Activated T-helper 9 cell treated with anti-CD3 and anti-CD28 coated beads, Interleukin-2, amount 50 U/mL, for 16 hours (primary cell): ENCODE data around the gene SORL1.
A peak's percentile ranks its signal among the peaks of the same experiment; 100 is the strongest.
"Not testable (repeated sequence)": the region's sequence is repeated elsewhere in the genome, so short reads cannot be mapped to it uniquely, and the experiment has no call there.

Experiments used
- DNase-seq: peaks from one replicate; pipeline ENCODE4 v3.0.0-alpha.2; 2020; ENCODE audit warnings: low read depth

SORL1 gene

DNA sequence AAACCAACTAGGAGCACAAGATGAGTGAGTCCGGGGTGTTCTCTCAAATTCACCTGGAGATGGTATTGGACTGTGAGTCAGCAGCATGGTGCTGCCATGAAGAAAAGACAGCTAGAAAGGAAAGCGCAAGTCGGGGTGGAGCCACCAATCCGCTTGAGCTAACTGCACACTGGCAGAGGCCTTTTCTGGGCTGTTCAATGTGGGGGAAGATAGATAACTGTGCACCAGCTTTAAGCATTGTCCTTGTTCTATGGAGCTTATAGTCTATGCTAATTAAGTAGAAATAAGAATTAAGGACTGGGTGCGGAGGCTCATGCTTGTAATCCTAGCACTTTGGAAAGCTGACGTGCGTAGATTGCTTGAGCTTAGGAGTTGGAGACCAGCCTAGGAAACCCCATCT lies 22.6 kb downstream of the SORL1 start:
- DNase-seq = no peak

DNA sequence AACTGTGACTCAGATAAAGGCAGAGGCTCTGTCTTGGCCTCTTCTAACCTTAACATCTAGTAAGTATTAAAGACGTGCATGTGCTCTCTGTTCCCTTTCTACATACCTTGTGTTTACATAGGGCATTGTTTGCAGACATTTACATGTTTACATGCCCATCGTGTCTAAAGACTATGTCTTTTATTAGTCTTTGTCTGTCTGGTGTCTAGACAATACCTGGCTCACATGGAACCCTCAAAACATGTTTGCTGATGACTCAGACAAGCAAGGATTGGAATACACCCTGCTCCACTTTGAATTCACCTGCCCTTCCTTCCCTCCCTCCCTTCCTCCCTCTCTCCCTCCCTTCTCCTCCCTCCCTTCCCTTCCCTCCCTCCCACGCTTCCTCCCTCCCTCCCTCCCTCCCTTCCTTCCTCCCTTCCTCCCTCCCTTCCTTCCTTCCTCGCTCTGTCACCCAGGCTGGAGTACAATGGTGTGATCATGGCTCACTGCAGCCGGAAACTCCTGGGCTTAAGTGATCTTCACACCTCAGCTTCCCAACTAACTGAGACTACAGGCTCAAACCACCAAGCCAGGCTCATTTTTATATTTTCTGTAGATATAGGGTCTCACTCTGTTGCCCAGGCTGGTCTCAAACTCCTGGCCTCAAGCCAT lies 24.4 kb downstream of the SORL1 start:
- no peak for DNase-seq

DNA sequence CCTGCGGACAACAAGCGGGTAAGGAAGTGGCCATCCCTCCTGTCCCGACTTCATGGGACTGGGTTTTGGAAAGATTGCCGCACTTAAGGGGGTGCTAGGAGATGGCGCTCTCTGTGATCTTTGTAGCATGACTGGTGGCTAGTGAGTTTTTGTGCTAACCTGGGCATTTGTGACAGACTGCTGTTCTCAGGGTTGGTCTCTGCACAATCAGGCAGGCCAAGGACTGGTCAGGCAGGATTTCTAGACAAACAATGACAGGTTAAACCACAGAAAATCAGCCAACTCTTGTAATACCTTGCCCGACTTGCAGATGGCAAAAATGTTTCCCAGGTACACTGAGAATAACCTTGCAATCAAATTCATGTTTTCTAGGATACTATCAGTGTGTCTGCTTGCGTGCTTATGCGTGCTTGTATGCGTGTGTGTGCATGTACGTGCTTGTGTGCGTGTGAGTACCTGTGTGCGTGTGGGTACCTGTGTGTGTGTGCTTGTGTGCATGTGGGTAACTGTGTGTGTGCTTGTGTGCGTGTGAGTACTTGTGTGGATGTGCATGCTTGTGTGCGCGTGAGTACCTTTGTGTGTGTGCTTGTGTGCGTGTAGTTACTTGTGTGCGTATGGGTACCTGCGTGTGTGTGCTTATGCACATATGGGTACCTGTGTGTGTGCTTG lies 26.2 kb downstream of the SORL1 start:
- DNase-seq = no peak

DNA sequence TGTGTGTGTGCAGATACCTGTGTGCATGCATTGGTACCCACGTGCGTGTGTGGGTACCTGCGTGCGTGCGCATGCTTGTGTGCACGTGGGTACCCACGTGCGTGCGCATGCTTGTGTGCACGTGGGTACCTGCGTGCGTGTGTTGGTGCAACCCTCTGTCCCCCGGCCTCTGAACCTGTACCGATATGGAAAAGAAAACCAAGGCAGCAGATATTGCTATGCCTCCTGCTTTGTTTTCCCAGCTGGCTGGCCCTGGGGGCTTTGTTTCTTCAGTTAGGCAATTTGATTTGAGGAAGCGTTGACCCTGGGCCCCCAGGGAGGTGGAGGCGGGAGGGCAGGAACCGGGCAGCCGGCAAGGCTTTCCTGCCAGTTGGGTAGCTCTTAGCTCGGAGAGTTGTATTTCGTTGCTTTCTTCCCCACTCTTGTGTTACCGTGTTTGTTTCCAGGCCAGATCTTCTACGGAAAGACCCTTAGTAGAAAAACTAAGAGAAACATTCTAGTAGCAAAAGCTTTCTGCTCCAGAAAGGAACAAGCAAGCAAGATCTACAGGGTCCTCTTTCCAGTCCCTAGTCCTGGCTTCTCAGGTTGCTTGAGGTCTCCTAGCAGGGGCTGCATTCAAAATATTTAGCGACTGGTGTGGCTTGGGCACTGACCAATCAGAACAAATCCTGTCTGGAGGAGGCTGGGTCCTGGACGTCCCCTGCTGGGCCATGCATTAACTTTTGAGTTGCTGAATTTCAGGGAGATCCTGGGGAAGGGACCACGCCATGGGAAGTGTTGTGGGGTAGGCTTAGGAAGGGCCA lies 27.0 kb downstream of the SORL1 start:
- DNase-seq = no peak

DNA sequence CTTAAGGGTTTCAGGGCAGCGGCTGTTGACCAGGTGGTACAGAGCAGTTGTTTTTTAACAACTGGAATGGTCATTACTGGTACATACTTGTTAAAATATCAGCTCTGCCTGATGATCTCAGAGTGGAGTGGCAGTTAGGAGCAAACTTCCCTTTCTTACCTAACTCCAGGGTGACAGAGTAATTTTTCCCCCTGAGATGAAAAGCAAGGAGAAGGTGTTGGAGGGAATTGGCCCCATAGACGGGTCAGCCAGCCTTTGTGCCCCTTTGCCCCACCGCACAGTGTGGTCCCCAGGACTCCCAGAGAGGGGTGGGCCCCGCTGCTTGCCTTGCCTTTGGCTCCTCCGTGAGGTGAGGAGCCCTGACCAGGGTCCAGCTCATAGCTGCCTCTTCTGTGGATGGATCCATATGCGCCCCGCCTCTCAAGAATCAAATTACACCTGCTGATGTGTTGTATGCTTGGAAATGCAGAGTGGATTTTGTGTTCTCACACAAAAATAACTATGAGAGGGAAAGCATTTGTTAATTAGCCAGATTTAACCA lies 27.7 kb downstream of the SORL1 start:
- no peak for DNase-seq

DNA sequence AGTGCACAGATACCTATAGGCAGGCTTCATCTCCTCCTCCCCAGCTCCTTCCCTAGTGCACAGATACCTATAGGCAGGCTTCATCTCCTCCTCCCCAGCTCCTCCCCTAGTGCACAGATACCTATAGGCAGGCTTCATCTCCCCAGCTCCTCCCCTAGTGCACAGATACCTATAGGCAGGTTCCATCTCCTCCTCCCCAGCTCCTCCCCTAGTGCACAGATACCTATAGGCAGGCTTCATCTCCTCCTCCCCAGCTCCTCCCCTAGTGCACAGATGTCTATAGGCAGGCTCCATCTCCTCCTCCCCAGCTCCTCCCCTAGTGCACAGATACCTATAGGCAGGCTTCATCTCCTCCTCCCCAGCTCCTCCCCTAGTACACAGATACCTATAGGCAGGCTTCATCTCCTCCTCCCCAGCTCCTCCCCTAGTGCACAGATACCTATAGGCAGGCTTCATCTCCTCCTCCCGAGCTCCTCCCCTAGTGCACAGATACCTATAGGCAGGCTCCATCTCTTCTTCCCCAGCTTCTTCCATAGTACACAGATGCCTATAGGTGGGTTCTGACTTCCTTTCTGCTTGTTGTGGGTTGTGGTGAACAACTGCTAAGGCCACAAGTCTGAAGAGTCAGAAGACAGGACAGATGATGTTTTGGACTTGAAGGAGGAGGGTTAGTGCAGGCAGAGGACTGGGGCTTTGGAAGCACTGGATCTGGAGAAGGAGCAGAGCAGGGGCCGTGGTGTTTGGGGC lies 29.5 kb downstream of the SORL1 start:
- DNase-seq = not testable (repeated sequence)

DNA sequence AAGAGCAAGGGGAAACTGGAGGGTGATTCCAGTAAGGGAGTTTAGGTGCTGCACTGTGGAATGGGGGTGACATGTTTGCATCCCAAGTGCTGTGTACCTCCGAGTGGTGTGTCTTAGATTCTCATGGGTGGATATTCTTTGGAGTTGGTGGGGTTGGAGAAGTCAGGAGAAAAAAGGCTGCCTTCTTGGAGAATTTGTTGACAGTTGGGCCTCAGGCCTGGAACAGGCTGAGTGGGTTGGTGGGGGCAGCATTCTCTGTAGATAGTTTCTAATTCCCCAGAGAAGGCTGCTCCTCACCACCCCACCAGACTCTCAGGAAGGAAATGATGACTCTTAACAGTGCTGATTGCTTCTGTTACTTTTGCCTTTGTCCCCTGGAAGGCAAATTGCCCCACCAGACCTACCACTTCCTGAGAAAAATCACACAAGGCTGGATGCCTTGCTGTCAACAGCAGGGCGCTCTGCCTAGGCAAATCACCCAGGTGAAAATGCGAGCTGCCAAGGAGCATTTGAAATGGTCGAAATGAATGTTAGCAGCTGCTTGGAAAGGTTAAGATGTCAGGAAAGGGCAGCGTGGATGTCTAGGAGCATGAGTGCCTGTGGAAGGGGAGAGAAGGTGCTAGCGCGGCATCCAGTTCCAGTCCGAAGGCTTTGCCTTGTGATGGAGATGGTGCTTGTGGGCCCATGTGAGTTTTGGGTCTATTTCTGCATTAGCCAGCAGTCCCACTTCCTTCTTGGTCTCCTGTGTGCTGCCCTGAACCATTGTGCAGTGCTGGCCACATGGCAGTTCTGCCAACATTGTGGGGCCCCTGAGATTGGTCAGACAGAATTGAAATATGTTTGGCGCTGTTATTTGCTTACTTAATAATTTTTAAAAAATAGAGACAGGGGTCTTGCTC lies 30.4 kb downstream of the SORL1 start:
- peak; percentile 28 for DNase-seq

DNA sequence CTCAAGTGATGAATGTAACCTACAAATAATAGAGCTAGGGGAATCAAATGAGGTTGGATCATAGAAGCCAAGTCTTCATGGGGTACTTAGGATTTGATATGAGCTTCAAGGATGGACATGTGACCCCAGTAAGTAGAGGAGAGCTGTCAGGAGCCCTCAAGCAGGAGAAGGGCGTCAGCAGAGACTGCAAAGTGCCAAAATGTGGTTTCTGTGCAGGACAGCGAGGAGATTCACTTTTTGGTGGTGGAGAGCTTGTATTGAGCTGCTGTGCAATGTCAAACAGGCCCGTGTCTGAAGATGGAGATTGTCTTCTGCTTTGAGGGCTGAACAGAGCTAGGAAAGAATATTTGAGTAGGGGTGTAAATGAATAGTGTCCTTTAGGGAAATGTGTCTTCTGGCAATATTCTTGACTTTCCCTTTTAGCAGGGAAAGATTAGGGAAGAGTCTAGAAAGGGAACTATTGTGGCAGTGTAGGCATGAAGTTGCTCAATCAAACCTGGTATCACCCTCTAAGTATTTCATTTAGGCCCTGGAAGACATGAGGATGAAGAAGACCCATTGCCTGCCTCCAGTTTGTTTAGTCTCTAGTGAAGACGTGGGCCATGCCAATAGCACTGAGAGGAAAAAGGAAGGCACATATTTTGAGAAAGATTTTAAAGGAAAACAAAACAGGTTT lies 31.8 kb downstream of the SORL1 start:
- no peak for DNase-seq

DNA sequence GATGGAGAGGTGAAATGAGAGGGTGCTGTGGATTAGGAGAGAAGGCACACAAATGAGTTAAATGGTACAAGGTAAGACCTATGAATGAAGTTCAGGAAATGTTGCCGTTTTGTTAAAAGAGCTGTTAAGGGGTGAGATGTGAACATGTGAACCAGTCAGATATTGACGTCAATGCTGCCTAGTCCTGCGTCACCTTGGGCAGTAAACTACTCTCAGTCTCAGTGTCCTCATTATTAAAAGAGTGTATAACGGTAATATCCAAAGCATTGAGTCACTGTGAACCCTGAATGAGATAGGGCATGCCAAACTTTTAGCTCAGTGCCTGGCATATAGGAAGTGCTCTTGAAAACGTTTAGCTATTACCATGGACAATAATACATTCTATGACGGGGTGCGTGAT lies 33.1 kb downstream of the SORL1 start:
- no peak for DNase-seq

DNA sequence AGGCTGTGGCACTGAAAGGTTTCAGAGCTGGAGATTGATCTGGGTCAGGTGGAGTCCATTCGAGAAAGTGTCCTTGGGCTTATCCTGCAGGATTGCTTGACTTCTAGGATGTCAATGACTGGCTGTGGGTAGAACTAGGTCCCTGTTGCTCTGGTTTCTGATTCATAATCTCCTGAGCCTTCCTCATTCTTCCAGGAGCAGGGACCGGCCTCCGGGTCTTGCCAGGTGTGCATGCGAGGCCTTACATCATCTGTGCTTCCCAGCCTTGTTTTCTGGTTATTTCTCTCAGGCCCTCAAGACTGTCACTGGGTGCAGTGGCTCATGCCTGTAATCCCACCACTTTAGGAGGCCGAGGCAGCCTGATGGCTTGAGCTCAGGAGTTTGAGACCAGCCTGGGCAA lies 33.9 kb downstream of the SORL1 start:
- no peak for DNase-seq

DNA sequence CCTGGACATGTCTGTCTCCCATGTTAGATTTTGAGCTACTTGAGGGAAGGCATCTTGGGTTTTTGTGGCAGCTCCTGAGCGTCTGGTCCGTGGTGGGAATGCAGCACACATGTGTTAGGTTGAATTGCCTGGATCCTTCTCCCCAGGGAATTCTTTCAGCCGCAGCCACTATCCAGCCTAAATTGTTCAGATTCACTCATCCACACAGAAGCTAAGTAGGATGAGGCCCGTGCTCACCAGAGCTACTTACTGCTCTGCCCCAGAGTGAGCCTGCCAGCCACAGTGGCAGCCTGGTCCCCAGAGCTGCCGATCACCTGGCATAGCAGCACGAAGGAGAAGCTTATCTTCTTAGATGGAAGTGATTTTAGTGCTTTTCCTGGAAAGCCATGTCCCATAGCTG lies 35.1 kb downstream of the SORL1 start:
- DNase-seq = no peak

DNA sequence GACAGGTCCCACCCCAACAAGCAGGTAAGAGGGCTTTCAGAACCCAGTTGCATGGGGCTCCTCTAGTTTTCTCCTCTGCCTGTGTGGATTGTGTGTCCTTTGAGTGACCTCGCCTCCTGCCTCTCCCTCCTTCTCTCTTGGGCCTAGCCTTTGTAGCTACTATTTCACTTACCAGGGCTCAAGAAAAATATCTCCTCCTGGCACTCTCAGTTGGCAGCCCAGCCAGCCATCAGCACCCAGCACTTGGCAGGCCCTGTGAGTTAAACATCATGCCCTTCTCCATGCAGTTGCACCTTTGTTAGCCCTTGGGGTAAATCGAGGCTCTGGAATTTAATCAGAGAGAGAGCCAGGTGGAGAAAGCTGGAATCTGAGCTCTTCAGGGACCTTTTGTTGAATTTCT lies 36.1 kb downstream of the SORL1 start:
- DNase-seq = no peak

DNA sequence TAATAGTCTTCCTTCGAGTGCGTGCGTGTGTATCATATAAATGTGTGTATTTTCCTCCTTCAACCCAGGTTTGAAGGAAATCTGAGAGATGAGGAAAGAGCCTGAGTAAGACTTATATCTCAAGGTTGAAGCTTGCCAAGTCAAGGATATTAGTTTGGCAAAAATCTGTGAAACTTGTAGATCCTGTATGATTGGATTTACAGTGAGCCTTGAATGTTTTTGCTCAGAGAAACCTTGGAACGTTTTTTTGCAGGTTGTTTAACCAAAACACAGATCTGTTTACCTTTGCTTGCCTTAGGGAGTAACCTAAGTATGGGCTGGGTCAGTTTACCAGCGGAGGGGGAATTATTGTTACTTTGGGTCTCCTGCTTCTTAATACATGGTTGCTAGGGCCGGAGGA lies 36.5 kb downstream of the SORL1 start:
- no peak for DNase-seq

DNA sequence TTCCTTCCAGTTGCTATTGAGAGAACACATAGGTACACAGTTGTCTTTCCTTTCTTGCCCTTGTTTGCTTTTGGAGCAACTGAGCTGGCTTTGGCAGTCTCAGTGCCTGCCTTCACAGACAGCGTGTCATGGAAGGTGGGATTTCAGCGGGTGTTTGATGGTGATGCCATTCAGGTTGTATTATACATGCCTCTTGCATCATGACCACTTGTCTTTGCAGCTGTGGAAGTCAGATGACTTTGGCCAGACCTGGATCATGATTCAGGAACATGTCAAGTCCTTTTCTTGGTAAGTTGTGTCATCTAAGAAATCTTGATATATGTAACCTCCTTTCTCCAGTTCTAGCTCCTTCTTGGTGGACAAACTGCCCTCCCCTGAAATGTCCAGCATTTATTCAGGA lies 37.7 kb downstream of the SORL1 start:
- DNase-seq = no peak

DNA sequence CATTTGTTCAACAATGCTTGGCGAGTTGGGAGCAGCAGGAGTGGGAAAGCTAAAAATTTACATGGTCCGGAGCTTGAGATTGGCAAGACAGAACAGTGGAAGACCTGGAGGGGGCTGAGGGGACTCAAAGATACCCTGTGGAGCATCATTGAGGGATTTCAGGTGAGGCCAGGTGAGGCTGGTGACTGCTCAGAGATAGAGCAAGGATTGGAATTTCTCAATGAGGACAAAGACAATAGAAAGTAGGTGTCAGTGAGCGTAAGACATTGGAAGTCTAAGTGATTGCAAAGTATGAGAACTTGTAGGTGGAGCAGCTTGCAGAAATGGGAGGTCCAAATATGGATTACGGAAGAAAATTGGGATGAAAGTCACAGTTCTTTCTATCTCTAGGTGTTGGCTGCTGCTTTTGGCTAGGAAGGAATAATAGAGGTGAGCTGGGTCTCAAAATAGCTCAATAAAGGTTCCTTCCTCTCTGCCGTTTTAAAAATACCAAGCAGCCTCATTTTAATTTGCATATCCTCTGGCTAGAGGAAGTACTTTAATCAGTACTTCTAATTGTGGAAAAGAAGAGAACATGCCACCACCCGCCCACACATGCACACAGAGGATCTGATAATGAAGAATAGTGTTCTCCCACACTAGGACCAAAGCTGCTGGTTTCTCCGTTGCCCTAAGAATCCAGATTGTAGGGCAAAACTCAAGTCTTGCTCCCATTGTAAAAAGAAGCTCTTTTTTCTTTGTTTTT lies 42.4 kb downstream of the SORL1 start:
- DNase-seq = no peak

DNA sequence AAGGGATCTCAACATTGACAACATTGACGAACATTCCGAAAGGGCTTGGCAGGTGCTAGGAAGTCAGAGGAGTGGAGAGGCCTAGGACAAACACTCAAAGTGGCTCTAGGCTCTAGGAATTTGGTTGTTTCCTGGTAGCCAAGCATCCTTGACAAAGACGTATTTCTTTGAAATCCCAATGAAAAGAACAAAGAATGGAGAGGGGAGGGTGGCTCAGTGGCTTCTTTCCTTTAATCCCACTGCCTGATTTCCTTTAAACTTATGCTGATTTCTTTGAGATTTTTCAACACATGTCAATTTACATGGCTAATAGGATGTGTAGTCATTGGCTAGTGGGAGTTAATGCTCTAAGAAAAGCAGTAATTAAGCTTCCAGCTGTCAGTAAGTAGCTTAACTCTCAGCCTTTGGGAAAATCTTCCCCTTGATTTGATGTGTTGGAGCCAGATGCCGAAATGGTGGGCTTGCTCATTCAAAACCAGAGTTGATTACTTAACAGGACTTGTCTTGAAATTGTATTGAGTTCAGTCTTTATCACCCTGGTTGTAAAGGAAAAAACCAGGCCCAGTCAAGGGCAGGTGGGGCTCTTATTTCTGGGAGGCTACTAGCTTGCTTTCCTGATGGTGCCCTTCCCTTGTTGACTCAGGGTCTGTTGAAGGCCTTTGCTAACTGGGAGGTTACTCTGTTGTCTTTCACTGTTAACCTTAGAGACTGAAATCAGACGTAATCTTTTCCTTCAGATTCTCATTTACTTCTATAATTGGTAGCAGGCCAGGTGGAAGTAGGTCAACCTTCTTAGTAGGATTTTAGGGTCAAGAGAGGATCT lies 45.3 kb downstream of the SORL1 start:
- DNase-seq = no peak

DNA sequence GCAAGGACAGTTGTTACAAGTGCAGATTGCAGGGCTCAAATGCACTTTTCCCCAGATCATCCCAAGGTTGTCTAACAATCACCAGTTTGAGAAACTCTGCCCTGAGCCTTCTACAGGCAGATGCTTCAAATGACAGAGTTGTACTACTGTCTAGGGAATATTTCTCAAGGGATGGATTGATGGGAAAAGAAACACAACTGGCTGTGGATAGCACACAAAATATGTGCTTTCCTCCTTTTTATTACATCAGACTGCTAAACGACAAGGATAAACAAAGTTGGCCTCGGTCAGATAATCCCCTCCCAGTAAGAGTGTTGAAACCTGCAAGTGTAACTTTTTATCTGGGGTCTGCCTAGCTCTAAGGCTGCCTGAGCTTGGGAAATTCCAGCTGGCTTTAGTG lies 47.3 kb downstream of the SORL1 start:
- DNase-seq = no peak

DNA sequence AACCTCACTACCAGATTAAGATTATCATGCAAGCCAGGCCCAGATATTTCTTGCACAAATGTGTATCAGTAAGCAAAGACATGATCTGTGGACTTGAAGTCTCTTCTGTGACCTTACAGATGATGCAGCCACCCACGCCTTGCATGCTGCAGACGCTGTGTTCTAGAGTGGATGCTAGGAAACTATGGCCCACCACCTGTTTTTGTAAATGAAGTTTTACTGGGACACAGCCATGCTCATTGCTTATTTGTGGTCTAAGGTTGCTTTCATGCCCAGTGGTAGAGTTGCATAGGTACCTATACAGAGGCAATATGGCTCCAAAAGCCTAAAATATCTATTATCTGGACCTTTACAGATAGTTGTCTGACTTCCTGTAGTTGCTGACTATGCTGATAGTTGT lies 48.2 kb downstream of the SORL1 start:
- DNase-seq = no peak

DNA sequence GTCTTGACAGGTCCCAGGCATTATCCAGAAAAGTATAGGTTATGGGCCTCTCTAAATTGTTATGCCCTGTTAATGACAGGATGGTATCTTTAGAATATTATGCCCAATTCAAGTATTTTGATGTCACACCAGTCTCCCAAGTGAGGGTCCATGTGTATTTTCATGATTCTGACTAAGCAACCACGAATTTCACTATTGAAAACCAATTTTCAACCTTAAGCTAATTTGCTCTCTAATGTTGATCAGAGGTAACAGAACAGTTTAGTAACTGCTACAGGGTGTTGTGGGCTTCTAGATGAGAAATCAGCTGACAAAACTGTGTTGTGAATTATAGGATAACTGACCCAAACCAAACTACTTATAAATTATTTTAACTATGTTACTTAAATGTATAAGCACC lies 48.6 kb downstream of the SORL1 start:
- no peak for DNase-seq
